ENCODE measurements around the gene TIMMDC1.

- TF ChIP-seq CTCF (IDR thresholded peaks at IDR 0.05) (no peak), EZH2 (IDR thresholded peaks at IDR 0.05) (no peak)
Measured at GRCh38 chr3:119514637-119515036, 16.3 kb downstream of the TIMMDC1 start.

Data from neural progenitor cell (in vitro differentiated cells).